Medulla oblongata (tissue), 1 donor: ENCODE results near the gene AGK.

Experiments
- DNase-seq: peaks from one replicate; pipeline ENCODE4 v3.0.0-alpha.2; 2015; ENCODE audit errors: extremely low spot score

The AGK gene

DNA sequence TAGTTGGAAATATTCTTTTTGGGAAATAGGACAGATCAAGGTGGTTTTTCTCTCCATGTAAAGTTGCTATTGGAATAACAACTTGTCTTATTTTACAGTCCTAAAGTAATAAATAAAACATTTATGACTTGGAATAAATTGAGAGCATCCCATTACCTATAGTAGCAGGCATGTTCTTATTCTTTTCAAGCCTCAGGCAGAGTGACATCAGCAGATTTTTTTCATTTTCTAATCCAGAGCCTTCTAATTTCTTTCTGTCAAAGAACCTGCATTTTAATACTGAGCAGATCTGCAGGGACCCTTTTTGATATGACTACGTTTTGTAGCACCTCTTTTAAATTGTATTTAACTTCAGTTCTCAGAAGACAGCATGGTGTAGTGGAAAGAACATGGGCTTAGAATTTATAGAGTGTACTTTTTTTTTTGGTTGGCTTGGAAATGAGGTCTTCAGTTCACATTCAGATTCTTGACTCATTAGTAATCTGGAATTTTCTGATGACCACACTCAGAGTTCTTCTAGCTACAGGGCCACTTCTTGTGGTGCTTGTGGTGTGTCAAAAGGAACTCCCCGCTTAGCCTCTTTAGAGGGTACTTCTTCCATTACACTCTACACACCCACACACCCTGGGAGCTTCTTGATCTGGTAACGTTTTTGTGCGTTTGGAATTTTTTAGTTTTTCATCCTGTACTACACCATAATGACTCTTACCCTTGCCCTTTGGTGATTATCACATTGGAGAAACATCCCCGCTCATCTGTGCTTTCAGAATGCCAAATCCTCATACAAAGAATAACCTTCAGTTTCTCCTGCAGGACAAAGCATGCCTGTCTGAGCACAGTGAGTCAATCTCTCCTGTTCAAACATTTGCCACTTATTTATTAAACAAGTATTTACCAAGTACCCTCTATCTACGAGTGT lies 34.6 kb downstream of the AGK start:
- DNase-seq, result no peak

DNA sequence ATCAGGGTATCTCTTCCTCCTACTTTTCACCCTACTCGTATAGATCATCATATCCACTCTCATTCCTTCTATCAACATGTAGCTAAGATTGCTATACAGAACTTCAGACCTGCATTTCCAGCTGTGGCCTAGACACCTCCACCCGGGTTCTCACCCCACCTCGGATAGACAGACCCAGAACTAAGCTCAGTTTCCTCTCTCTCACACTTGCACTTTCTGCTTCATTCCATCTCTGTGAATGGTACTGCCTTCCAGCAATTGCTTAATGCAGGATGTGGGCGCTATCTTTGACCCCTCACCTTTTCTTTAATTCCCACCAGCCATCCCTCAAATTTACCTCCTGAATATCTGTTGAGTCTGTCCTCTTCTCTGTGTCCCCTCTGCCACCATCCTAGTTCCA lies 35.7 kb downstream of the AGK start:
- no peak for DNase-seq

DNA sequence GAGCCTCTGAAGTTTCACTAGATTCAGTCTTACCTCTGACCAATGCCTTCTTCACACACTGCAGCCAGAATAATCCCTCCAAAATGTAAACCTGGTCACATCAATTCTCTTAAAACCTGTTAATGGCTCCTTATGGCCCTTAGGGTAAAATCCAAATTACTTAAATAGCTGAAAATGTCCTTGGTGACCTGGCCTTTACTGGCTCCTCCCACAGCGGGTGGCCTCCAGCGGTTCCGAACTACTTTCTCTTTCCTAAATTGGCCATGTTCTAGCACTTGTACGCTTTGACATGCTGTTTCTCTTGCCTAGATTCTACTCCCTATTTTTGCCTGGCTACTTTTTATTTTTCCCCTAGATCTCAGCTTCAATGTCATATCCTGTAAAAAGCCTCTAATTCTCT lies 36.1 kb downstream of the AGK start:
- DNase-seq, result no peak

DNA sequence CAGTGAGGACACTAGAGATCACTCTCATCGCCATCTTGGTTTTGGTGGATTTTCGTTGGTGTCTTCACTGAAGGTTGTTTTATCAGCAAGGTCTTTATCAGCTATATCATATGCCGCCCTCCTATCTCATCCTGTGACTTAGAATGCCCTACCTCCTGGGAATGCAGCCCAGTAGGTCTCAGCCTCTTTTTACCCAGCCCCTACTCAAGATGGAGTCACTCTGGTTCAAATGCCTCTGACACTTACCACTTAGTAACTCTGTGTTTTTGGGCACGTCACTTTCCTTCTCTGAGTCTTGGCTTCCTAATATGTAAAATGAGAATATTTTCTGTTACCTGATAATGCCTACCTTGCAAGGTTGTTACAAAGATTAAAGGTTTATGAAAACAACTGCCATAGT lies 37.7 kb downstream of the AGK start:
- no peak for DNase-seq

DNA sequence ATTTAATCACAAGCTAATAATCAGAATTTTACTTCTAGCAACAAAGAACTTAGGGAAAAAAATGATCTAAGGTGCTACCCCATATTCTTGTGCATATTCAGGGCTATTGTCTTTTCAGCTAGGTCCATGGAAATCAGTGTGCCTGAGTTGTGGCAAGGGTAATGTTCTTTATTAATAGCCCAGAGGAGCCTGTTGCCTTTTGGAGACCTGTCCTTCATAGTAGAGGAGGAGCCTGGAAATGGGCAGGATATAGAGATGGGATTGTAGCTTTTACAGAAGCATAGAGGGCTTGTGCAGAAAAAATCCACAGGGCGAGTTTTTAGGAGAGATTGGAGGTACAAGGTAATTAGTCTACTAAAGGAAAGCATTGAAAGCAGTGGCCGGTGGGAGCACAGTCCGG lies 38.9 kb downstream of the AGK start:
- no peak for DNase-seq

DNA sequence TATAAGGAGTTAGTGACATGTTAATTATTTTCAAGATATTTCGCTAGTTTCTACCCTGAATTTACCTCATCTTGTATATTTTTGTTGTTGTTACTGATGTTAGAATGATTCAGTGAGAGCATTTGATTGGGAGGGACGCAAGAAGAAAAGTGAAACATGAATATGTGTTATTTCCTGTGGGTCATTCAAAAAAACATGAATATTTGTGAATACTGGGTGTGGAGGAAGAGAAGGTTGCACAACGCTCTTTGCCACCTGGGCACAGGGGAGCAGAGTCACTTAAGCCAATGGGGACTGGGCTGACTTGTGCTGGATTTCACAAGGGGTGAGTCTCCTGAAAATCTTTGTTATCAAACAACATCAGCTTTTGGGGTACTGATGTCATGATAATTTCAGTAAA lies 39.5 kb downstream of the AGK start:
- no peak for DNase-seq

DNA sequence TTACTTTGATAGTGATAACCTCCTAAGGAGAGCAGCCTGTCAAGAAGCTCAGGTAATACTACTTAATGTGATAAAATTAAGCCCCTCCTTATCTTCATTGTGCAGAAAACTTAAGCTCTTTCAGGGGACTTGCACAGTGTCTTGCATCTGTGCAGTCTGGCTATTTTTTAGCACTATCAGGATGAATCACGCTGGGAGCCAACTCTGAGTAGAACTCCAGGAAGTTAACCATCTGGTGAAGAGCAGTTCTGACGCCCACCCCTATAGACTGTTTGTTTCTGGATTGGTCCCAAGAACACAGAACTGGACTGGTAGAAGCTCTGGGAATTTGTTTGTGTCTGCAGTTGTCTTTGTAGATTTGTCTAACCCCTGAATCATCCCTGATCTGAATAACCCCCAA lies 41.9 kb downstream of the AGK start:
- DNase-seq, result no peak

DNA sequence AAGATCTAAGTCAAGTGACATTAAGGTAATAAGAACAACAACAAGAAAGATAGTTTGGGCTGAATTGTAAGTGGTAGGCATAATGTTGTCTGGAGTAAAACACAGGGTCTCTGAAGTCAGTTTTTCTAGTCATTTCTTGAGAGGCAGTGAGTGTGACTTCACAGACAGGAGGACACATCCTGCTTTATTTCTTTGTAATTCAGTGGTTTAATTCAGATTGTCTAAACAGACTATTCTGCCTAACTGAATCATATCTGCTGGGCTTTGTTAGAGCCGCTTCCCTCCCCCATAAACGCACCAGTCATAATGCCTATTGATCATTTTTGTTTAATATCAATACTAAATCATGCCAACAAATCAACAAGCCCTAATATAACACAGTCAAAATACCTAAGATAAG lies 46.8 kb downstream of the AGK start:
- no peak for DNase-seq

DNA sequence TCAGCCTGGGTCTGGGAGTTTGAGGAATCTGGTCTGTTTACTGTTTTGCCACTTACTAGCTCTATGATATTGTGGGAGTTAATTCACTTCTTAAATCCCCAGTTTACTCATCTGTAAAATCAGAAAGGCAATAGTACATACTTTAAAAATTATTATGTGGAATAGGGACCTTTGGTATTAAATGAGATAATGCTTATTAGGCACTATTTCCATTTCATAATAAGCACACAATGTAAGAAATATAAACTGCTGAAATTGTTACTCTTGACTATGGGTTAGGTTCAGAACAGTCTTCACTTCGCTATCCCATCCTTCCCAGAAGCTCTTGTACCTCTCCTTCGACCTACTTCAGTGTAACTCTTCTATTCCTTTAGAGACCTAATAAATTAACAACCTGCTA lies 47.2 kb downstream of the AGK start:
- no peak for DNase-seq

DNA sequence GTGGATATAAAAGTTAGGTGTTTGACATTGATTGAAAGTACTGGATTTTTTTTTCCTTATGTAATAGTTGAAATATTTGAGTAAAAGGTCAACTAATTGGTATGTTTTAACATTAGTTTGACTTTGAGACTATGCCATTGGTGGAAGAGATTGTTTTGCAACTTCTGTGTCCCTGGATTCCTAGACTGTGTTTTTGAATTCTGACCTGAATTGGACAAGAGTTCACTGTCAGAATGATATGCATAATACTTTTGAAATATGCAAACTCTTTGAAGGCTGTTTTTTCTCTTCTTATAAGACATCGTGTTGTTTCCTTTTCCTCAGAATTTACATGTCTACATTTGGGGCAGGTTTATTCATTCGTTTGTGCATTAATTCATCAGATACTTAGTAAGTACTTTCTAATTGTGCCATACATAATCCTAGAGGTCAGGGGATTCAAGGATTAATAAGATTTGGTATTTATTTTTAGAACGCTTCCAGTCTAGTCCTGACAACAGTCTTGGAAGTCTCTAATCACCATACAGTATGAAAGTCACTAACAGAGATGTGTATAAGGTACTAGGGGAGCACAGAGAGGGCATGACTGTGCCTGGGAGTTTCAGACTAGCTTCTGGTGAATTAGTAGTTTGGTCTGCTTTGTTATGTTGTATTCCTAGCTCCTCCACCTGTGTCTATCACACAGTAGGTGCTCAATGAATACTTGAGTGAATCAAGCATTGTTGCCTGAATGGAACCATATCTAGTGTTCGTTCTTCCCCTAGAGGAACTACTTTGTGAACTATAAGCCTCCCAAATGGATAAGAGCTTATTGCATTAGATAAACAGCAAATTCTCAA lies 49.2 kb downstream of the AGK start:
- DNase-seq, result no peak

DNA sequence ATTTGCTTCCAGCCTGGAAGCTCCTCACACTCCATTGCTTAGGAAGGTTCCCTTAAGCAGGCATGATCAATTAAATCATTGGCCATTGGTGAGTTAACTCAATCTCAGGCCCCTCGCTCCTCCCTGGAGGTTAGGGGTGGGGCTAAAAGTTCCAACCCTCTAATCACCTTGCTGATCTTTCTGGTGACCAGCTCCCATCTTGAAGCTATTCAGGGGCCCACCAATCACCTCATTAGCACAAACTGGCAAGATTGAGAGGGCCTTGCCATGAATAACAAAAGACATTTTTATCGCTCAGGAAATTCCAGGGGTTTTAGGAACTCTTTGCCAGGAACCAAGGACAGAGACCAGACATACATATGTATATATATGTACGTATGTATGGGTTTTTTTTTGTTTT lies 58.4 kb downstream of the AGK start:
- DNase-seq, result no peak

DNA sequence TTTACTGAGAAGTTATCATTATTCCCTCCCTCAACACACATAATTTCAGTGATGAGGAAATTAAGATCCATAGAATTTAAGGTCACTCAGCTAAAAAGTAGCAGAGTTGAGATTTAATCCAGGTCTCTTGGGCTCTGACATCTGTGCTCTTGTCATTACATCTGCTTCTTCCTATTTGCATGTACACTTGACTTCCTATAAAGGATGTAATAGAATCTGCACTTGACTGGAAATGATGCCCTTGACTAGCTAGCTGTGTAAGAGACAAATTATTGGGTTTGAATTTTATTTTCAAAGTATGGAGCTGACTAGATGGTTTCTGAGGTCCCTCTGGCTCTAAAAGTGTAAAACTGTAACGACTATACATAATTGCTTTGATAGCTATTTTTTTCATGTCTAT lies 59.5 kb downstream of the AGK start:
- DNase-seq, result no peak

DNA sequence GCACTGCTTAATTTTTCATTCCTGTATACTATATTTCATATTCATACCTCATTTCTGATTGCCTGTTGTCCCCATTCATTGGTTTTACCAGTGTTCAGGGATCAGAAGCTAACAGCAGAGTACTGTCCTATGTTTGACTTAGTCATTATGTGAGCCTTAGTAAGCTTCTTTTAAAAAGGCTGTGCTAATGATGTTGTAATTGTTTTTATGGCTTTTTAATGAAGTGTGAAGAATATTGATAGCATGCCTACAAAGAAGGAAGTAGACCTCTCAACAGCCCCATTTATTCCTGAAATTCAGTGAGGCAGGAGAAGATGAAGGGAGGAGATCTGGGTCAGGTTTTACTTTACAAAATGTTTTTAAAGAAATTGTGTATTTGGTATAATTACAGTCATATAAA lies 61.7 kb downstream of the AGK start:
- no peak for DNase-seq

DNA sequence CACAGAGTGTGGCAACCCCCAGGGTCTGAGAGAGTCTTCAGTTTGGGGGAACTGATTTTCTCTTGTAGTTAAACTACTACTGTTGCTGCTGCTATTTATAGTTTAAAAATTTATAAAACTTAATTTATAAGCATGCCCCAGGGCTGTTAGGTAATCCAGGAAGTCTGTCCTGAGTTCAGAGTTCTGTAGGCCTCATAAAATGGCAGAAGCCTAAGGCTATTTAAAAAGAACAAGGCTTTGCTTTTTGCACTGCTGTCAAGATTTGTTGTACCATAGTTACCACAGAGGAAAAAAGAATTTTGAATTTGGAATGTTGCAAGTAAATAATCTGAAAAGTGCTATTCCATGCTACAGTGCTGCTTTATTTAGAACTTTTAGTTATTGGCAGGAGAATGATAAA lies 66.1 kb downstream of the AGK start:
- DNase-seq, result no peak

DNA sequence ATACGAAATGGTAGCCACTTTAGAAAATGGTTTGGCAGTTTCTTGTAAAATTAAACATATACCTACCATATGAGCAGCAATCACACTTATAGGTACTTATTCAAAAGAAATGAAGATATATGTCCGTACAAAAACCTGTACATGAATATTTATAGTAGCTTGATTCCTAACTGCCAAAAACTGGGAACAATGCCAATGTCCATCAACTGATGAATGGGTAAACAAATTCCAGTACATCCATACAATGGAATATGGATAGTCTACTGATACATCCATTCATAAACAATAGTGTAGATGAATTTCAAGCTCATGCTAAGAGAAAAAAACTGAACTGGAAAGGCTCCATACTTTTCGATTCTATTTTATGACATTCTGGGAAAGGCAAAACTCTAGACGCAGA lies 68.5 kb downstream of the AGK start:
- no peak for DNase-seq

DNA sequence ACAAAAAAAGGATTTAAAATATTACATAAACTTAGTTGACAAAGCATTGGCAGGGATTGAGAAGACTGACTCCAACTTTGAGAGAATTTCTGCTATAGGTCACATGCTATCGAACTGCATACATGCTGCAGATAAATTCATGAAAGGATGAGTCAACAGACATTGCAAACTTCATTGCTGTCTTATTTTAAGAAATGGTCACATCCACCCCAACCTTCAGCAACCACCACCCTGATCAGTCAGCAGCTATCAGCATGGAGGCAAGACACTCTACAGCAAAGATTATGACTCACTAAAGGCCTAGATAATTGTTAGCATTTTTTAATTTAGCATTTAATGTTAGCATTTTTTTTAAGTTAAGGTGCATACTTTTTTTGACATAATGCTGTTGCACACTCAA lies 73.6 kb downstream of the AGK start:
- DNase-seq, result no peak

DNA sequence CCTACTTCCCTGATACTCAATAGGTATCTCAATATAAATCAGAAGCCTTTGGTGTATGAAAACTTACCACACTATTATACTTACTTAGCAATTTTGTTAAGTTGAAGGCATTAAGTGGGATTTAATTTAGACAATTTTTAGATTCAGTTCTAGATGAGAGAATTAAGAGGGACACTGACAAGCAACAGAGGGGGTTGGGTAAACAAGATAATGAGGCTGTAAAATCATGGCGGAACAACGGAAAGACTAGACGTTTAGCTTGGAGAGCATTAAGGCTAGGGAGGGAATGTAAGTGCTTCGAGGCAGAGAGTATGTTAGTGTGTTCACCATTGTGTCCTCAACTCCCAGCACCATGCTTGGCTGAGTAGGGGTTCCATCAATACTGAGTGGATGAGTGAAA lies 79.4 kb downstream of the AGK start:
- DNase-seq, result no peak

DNA sequence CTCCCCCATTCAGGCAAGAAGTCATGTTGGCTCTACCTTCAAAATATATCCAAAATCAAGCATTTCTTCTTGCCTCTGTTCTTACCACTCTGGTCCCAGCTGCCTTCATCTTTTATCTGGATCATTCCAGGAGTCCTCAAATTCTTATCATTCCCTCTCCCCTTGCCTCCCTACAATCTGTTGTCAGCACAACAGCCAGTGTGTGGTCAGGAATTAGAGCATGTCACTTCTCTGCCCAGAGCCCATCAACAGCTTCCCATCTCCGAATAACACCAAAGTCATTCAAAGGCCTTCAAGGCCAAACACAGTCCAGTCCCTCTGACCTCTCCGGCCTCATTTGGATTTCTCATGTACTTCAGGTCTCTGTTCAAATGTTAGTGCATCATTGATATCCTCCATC lies 80.3 kb downstream of the AGK start:
- no peak for DNase-seq

DNA sequence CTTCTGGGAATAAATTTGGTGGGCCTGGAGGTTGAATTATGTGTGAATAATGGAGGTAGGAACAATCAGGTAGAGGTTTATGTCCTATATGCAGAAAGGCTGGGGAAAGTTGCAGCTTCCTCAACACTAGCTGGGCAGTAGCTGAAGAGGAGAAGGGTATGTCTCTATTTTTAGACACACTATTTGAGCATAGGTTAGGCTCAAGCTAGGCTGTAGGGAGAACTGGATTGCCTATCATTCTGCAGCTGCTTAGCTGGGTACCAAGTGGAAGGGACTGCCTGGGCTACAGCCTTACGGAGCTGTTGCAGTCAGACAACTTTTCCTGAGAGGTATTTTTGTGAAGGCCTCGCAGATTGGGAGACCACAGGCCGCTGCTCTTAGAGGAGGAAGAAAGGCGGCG lies 82.9 kb downstream of the AGK start:
- DNase-seq, result no peak

DNA sequence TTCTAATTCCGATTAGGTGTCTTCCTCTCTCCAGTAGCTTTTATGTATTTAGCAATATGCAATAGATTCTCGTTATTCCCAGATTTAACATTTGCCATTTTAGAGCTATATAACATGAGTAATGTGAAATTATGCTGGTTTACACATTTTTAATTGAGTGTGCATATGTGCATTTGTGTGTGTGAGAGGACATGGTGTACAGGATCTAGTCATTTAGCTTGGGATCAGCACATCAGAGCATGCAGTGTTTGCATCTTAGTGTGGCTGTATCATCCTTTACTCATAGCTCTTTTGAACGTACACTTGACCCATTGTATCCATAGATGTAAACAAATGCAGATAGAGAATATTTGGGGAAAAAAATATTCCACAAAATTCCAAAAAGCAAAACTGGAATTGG lies 84.8 kb downstream of the AGK start:
- no peak for DNase-seq

DNA sequence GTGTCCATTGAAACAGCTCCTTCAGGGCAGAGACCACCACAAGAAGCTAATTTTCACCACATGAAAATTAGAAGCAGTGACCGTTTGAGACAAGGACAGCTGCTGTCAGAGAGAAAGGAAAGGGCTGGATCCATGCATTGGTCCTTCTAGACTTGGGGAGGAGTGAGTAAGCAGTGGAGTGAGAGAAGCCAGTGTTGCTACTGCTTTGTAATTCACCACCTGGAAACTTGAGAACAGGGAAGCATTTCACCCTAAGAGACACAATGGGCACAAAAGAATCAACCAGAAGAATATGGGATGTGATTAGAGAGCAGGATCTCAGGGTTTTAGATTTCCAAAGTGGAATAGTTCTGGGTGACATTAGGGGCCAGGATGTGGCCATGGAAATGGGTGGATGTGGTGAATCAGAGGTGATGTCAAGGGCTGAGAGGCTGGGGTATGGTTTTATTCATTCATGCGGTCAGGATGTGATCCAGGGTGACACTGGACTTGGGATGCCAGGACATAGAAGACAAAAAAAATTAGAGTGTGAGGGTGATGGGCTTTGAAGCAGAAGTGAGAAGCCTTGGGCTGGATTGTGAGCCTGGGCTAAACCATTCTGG lies 89.1 kb downstream of the AGK start:
- DNase-seq, result no peak

DNA sequence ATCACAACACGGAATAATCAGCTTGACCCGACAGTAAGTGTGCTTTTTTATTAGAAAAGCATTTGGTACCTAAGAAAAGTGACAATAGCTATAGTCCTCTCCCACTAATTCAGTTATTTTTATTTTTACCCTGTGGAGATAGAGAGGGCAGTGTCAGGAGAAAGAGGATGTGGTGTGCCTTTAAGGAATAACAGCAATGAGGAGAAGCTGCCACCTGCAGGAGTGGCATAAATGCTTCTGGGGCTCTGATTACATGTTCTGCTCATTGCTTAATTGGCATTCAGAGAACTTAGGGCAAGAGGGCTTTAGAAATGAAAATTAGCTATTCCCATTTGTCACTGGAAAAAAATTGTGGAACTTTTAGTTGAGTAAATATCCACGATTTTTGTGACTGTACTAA lies 90.7 kb downstream of the AGK start:
- DNase-seq, result no peak

DNA sequence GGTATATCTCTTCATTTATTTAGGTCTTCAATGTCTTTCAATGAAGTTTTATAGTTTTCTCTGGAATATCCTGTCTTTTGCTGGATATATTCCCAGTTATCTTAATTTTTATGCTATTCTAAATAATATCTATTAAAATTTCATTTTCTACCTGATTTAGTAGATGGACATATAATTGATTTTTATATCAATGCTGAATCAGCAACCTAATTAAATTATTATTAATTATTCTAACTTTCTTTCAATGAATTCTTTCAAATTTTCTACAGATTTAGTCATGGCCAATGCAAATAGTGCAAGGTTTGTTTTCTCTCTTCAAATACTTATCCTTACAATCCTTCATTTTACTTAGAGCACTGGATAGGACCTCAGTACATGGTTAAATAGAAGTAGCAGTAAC lies 94.0 kb downstream of the AGK start:
- DNase-seq, result no peak
